Activated CD4-positive, alpha-beta T cell treated with anti-CD3 and anti-CD28 coated beads, Interleukin-2, amount 50 U/mL, for 16 hours (primary cell): Measurements from ENCODE around the gene ZNF516.

Experiments
- DNase-seq: peaks from one replicate; pipeline ENCODE4 v3.0.0-alpha.2; 2020

Gene ZNF516

DNA sequence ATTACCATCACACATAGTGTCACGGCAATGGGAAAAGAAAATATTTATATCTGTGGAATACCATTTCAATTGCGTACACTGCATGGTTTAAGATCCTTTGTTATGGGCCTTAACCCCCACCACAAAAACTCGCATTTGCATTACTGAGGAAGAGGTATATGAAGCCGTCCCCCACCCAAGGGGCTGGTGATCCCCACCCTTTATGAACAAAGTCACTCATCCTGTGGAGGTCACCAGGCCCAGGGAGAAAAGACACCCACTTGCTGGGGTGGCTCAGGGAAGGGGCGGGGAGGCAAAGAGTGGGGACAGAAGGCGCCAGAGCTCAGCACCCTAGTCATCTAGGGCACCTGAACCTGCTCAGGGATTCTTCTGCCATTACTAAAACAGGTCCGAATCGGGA, 133.8 kb downstream of the ZNF516 start:
- DNase-seq, result no peak

DNA sequence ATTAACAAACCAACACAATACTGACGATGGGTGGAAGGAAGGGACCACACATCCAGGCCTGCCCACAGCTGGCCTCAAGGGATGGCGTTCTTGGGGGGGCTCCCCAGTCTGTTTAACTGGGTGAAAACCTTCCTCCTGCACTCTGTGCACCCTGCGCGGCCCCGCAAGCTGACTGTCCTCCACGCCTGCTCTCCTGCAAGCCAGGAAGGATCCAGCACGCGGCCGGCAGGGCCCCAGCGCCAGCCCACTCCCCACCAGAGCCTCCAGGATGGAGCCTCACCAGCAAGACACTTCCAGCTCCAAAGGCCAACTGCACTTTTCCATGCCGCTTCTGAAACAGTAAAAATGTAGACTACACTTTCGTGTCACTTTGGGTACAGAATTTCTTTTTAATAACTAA, 135.1 kb downstream of the ZNF516 start:
- DNase-seq, result no peak

DNA sequence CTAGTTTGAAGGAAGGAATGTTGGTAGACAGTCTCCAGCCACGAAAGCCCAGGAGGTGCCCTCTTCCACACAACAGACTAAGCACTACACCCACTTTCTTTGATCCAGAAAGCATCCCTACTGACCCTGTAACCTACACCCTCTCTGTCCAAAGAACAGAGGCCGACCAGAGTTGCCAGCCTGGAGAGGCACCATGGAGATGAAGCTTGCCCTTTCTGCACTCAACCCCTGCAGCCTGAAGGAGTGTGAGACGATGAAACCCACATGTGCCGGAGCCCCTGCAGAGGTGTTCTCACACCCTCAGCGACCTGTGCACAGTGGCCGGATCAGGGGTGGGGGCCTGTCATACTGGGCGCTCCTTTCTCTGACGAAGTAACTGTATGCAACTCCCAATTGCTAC, 136.3 kb downstream of the ZNF516 start:
- DNase-seq, result no peak

DNA sequence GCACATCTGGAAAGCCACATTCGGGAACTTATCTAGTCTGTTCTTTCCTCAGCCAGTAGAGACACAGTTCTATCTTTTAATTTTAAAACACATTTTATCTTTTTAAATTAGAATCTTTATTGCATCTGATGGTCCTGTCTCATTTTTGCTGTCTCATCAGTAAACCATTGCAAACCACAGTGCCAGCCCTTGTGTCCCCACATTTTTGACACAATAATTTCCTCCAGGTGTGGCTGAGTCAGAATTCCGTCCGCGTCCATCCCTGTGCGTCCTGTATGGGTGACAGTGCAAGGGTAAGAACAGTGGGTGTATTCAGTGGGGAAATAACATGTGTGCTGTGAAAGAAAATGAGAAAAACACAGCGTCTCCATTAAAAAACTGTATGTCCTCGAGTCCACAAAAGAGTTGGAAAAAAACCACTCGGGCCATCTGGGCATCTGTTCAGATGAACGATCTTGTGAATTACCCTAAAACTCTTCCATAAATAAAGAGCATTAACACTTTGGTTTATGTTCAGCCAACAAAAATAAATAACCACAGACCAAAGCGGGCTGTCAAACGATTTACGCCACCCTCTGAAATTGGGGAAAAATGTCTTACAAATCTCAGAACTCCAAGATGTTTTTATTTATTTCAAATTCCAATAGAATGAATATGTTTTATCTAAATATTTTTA, 137.3 kb downstream of the ZNF516 start:
- no peak for DNase-seq

DNA sequence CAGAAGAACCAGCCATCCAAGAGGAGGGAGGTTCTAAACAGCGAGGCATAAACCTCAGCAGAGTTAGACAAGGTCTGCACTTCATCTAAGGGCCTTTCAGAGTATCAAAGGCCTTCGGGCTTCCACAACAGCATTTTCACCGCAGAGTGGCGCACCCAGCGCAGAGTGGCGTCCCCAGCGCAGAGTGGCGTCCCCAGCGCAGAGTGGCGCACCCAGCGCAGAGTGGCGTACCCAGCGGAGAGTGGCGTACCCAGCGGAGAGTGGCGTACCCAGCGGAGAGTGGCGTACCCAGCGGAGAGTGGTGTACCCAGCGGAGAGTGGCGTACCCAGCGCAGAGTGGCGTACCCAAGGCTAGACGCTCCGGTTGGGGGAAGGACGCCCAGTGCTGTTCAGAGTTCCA, 137.9 kb downstream of the ZNF516 start:
- DNase-seq, result no peak

DNA sequence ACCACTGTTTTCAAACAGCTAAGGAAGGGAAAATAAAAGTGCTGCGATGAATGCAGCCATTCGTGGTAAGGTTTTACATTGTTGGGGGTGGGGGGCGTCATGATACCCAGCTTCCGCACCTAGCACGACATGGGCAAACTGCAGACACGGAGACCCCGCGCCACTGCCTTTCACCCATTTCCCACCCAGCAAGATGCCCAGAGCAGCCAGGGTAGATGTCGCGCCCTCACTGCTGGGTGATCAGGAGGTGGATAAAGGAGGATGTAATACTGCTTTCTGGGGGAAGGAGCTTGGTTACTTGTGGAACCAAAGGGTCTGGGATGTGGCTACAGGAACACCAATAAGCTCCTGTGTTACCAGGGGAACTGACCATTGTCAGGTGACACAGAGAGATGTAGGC, 138.4 kb downstream of the ZNF516 start:
- no peak for DNase-seq

DNA sequence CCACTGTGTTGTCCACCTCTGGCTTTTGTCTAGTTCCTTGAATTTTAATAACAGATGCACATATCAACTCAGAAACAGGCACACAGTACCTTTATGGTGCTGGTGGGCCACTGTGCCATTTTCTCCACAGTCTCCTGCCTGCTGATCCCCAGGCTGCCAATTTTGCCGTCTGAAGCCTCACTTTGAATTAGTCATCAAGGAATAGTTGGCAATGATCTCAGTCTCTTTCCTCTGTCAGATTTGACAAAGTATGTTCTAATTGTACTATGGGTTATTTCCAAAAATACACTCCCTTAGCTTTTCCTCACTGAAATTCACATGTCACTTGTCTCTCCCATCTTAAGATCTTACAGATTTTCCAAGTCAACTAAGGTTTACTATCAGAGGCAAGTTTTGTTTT, 140.7 kb downstream of the ZNF516 start:
- DNase-seq, result no peak

DNA sequence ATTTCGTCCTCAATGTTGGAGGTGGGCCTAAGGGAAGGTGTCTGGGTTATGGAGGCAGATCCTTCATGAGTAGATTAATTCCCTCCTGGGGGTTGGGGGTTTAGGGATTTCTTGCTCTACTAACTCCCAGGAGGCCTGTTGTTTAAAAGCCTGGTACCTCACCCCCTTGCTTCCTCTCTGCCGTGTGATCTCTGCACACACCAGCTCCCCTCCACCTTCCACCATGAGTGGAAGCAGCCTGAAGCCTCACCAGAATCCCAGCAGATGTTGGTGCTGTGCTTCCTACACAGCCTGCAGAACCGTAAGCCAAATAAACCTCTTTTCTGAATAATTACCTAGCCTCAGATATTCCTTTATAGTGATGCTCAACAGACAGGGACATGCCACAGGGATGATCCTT, 141.5 kb downstream of the ZNF516 start:
- DNase-seq, result no peak

DNA sequence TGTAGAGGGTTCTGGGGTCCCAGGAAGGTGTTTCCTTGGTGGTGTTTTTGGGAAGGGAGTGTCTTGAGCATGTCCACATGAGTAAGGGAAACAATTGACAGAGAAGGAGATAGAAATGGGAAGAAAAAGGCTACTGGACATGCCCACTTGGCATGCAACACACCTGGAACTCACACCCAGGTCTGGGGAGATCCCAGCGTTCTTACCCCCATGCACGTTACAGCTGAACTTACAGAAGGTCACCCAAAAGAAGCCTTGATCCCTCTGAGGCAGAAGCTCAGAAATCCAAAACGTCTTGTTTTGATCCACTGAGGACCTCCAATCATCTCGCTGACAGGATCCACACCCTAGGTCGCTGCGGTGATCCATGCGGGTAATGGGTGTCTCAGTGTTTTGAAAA, 142.0 kb downstream of the ZNF516 start:
- no peak for DNase-seq

DNA sequence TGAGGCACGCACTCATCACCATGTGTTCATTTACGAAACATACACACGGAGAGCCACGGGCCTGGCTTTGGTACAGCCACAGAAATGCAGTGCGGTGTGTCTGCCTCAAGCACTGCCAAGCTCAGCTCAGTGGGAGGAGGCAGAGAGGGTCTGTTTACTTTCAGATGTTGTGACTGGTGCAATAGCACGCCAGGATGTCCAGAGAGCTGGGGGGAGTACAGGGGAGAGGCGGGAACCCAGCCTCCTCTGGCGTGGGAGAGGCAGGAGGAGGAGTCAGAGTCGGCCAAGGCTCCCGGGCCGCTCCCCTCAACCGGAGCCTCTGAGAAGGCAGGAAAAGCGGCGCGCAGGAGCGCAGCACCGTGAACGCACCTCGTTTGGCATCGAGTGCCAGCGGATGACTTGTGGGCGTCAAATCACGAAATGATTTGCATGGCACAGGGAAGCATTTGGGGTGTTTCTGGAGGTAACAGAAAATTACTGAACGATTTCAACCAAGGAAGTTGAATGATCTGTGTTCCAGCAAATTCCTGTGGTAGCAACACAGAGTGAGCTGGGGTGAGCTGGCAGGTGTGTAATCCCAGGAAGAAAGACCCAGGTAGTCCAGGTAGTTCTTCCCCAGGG, 143.0 kb downstream of the ZNF516 start:
- no peak for DNase-seq

DNA sequence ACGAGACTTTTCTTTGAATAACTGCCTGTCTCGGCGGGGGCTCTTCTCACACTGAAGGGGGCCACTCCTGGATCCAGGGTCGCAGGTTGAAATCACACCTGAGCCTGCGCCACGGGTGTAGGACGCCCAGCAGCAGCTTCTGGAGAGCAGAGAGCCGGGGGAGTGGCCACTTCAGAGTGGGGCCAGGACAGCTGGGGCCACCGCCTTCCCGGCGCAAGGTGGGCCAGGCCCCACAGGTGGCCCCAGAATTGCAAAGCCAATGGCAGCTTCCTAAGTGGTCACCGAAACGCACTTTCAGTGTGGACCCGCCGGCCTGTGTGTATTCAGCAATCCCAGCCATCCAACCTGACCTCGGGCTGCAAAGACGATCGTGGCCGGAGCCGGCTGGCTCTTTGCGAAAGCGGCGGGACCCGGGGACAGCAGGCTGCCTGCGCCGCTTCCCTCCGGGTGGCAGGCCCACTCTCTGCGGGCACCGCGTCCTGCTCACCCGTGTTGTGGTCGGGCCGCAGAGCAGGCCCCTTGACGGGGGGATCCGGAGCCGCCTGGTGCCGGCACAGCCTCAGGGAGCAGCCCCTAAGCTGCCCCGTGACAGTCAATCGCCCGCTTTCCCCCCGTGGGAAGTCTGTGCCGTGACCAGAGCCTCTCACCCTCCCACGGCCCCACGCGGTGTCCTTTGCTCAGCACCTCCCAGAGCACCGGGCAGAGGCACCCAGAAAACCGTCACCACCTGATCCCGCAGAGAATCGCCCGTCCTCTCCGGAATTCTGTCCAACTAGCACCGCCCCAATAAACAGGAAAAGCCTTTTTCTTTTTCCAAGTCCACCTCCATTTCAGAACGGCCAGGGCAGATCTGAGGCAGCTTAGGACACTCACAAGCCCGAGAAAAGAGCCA, 144.7 kb downstream of the ZNF516 start:
- DNase-seq, result no peak

DNA sequence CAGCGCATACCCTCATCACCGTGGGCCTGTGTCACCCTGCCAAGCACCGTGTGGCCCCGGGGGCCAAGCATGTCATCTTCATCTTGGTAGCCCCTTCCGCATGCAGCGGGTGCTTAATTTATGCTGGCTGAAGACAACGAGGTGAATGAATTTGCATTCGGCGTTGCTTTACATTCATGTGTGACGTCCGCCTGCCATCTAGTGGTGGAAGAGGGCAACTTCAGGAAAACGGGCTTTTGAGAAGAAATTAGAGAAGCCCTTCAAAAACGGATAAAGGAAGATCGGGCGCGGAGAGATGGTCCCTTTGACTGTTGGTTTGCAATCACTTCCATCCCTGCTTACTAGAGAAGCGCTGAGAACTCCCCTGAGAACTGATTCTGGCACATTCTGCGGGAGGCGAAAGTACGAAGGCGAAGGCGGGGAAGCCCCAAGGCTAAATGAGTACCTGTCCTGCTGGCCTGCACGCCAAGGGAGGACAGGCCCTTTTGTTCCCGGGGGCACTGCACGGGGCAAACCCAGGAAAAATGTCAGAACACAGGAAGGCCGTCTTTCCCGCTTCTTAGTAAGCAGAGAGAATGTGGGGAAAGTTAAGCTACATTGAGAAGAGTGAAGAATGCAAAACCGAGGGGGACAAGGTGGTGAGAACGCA, 145.9 kb downstream of the ZNF516 start:
- DNase-seq, result peak; percentile 77

DNA sequence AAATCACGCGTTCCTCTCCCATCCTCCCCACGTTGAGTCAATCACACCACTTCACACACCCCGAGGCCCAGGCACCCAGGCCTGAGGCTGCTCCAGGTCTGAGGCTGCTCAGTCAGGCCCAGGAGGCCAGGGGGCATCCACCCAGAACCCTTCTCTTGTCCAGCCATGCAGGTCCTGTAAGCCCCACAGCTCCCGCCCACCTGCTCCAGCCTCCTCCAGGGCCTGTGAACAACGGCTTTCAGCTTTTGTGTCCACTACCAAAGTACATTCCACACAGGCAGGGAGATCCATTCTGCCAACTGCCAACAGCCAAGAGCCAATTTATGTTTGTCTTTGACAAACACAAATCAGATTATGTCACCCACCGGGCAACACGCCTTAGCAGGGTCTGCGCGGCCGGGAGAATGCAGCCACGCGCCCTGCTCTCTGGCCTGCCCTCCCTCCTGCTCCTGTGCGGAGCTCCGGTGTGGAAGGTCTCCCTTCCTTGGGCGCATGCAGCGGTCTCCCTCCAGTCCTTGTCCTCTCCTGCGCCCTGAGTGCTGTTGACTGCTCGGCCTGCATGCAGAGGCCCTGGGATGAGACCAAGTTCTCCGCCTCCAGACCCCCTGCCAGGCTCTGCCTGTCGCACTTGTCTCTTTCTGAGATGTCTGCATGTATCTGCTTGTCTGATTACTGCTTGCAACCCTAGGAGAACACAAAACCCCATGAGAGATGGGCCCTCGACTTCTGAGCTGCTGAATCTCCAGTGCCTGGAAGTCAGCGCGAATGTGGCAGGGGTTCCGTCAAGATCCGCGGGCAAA, 146.6 kb downstream of the ZNF516 start:
- no peak for DNase-seq

DNA sequence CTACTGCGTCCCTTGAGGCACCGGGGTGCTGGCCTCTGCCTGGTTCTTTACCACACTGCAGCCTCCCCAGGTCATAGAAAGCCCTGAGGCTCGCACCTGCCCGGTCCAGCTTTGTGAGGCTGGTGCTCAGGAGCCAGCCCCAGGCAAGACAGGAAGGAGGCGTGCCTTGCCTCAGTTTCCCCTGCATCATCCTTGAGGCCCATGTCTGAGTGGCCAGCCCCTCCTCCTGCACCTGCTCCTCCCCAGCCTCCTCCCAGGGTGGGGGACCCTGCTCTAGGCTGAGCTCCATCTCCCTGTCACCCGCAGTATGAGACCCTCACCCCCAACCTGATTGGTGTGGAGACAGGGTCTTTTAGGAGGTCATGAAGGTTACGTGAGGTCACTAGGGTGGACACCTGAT, 147.7 kb downstream of the ZNF516 start:
- no peak for DNase-seq

DNA sequence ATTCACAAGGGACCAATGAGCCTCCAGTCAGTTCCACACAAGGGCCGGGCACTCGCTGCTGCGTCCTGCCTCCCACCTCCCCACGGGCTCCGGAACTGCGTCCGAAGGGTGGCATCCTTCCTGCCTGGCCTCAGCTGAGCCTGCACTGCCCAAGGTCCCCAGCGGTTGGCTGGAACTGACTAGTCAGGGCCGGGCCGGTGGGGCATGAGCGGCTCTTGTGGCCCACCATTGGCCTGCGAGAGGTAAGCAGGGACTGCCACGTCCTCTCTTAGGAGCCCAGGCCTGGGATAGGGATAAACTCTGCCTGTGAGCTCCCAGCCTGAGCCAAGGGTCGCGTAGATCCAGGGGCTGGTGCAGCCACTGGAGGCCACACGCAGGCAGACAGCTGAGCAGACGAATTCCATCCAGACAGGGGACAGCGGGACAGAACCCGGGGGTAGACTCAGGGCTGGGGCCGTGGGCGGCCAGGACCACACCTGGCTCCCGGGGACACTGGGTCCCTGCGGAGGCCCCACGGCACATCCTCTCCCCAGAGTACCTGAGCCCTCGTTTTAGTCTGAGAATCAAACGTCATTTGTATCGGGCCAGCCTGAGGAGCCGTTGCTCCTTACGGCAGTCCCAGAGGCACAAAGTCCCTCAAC, 148.4 kb downstream of the ZNF516 start:
- no peak for DNase-seq

DNA sequence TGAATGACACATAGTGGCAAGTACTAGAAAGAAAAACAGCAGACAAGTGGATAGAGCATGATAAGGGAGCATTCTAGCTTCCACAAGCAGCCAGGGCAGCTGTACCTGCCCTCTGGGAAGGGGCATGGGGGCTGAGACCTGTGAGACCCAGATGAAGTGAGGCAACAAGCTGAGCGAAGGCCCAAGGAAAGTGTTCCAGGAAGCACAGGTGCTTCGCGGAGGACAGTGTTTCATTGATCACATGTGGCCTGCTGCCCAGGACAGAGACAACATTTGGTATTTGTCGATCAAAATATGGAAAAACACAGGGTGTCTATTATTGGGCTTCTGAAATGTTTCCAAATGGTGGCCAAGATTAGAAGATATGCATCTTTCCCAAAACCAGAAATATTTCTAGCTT, 149.1 kb downstream of the ZNF516 start:
- no peak for DNase-seq

DNA sequence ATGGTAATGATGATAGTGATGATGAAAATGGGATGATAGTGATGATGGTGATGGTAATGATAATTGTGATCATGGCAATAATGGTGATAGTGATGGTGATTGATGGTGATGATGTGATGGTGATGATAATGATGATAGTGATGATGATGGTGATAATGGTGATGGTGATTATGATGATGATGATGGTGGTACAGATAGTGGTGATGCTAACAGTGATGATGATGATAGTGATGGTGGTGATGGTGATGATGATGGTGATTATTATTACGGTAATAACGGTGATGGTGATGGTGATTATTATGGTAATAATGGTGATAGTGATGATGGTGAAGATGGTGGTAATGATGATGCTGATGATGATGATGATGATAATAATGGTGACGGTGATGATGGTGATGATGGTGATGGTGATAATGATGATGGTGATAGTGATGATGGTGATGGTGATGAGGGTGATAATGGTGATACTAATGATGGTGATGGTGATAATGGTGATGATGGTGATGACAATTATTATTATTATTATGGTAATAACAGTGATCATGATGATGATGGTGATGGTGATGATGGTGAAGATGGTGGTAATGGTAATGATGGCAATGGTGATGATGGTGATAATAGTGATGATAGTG, 151.0 kb downstream of the ZNF516 start:
- DNase-seq, result no peak

DNA sequence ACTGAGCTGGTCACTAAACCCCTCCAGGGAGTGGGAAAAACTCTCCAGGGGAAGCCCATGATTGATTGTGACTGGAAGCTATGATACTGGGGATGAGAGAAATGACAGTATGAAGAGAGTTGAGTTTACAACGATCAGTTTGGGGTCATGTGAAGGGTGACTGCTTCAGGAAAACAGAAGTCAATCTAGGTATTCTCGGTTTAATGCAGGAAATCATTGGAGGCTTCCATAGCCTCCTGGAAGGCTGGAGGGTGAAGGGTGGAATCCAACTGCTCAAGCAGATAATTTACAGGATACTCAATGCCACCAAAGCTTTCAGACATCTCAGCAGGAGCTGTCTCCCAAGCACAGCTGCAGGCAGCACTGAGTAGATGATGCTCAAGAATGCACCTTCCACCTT, 154.6 kb downstream of the ZNF516 start:
- DNase-seq, result no peak

DNA sequence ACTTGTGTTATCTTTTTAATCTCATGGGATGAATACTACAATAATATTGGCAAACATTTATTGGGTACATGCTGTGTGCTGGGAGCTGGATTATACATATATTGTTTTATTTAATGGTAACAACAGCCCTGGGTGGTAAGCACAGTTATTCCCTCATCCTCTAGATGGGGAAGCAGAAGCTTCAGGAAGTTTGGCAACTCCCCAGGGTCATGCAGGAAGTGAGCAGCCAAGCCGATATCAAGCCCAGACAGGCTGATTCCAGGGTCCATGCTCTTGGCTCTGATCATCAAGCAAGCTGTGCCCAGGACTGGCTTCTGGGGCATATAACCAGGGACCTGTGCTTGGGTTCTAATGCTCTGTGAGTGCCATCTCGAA, 155.8 kb downstream of the ZNF516 start:
- no peak for DNase-seq

DNA sequence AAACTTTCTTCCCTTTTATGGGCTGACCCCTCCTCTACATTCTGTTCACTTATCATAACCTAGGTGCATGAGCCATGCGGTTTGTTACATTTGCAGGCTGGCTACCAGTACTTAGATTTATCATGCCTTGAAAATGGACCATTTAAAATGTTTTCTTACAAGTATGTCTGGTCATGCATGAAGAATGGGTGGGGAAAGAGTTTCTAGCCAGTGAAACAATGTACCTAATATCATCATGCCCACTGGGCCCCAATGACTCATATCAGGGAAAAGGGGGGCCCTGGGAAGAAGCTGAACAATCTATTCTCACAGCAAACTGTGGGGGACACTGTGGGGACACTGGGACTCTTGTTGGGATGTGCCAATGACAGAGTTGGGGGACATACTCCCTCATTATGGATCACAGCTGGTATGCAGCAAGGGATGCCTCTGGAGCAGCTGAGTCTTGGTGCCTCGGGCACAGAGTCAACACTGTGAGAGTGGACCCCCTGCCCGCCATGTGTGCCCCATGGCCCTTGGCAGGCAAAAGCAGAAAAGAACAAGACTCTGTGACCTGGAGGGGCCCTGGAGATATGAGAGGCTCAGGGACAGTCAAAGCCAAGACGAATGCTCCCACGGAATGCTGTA, 156.3 kb downstream of the ZNF516 start:
- no peak for DNase-seq

DNA sequence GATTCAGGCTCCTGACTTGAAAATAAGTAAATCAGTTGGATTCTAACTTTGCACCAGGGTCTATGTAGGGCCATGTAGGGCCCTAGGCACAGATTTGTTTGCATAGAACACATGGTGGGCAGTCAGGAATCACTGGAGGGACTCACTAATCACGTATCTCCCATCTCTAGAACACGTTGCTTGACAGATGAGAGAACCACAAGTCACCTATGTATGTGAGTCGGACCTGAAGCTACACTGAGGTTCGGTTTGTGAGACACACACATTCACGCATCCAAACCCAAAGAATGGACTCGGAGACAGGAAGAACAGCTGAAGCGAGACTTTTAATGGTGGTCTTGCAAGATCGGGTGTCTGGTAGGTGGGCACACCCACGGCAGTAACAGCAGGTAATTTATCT, 157.0 kb downstream of the ZNF516 start:
- DNase-seq, result no peak
